ENCODE results near the gene ZDHHC14.

ZDHHC14 gene

GRCh38 chr6:157534977-157535339, 154.0 kb downstream of the ZDHHC14 start:
- TF ChIP-seq TAF1 (IDR thresholded peaks at IDR 0.05; ENCODE audit: low read depth): no peak
- TF ChIP-seq TCF12 (IDR thresholded peaks at IDR 0.05; ENCODE audit: low read depth): no peak
- TF ChIP-seq CREB1 (IDR thresholded peaks at IDR 0.05; ENCODE audit: low read depth): no peak
- TF ChIP-seq, protein P1, sequence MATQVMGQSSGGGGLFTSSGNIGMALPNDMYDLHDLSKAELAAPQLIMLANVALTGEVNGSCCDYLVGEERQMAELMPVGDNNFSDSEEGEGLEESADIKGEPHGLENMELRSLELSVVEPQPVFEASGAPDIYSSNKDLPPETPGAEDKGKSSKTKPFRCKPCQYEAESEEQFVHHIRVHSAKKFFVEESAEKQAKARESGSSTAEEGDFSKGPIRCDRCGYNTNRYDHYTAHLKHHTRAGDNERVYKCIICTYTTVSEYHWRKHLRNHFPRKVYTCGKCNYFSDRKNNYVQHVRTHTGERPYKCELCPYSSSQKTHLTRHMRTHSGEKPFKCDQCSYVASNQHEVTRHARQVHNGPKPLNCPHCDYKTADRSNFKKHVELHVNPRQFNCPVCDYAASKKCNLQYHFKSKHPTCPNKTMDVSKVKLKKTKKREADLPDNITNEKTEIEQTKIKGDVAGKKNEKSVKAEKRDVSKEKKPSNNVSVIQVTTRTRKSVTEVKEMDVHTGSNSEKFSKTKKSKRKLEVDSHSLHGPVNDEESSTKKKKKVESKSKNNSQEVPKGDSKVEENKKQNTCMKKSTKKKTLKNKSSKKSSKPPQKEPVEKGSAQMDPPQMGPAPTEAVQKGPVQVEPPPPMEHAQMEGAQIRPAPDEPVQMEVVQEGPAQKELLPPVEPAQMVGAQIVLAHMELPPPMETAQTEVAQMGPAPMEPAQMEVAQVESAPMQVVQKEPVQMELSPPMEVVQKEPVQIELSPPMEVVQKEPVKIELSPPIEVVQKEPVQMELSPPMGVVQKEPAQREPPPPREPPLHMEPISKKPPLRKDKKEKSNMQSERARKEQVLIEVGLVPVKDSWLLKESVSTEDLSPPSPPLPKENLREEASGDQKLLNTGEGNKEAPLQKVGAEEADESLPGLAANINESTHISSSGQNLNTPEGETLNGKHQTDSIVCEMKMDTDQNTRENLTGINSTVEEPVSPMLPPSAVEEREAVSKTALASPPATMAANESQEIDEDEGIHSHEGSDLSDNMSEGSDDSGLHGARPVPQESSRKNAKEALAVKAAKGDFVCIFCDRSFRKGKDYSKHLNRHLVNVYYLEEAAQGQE (IDR thresholded peaks at IDR 0.05; ENCODE audit: low read depth): no peak
- no peak for TF ChIP-seq TEAD4 (IDR thresholded peaks at IDR 0.05)
- TF ChIP-seq NFIC (IDR thresholded peaks at IDR 0.05): no peak
- TF ChIP-seq EP300 (IDR thresholded peaks at IDR 0.05; ENCODE audit: borderline replicate concordance): no peak
- no peak for TF ChIP-seq FOXM1 (IDR thresholded peaks at IDR 0.05; ENCODE audit: borderline replicate concordance, low read depth)
- TF ChIP-seq, protein P2, sequence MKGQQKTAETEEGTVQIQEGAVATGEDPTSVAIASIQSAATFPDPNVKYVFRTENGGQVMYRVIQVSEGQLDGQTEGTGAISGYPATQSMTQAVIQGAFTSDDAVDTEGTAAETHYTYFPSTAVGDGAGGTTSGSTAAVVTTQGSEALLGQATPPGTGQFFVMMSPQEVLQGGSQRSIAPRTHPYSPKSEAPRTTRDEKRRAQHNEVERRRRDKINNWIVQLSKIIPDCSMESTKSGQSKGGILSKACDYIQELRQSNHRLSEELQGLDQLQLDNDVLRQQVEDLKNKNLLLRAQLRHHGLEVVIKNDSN (IDR thresholded peaks at IDR 0.05): no peak
- TF ChIP-seq RAD21 (IDR thresholded peaks at IDR 0.05; ENCODE audit: low read depth): no peak
- no peak for TF ChIP-seq ZBTB7A (IDR thresholded peaks at IDR 0.05; ENCODE audit: low read depth)

DNA sequence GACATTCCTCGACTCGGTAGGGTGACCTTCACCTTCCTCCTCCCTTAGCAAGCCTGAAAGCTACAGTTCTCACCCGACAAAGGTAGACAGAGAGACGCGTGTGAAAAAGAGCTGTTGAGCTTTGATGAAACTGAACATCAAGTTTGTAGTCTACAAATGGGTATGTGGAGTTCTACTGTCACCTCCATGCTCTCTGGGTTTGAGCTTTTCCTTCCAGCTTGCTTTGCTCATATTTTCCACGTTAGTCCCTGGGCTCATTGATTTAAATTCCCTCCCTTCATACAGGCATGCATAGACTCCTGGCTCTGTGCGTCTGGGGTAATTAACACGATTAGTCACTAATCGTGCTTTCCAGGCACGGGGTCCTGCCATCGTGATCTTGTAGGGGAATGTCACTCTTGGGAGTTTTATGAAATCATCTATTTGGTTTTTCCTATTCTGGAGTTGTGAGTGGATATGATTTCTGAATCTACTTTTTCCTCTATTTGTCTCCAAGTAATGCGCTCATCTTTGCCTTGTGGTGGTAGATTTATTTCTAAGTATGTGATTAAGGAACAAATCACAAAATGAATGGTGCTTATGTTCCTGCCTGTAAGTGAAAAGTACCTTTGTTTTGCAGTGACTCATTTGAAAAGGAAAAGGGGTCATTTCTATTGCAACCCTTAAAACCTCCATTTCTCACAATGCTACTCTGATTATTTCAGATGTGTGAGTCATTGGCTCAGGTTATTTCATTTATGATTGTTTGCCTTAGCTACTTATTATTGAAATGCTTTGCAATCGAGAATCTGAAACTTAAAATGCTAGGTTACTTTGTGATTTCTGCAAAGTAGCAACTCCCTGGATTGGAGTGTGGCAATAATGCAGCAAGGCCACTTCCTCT, 154.6 kb downstream of the ZDHHC14 start:
- no peak for TF ChIP-seq TEAD4 (IDR thresholded peaks at IDR 0.05)
- TF ChIP-seq CEBPB (IDR thresholded peaks at IDR 0.05): 0 out of 2 replicates have a peak, but pooled peaks have one; percentile 8
- TF ChIP-seq EGR1 (IDR thresholded peaks at IDR 0.05): no peak

GRCh38 chr6:157536223-157536545, 155.2 kb downstream of the ZDHHC14 start:
- no peak for TF ChIP-seq FOXM1 (IDR thresholded peaks at IDR 0.05; ENCODE audit: borderline replicate concordance, low read depth)

DNA sequence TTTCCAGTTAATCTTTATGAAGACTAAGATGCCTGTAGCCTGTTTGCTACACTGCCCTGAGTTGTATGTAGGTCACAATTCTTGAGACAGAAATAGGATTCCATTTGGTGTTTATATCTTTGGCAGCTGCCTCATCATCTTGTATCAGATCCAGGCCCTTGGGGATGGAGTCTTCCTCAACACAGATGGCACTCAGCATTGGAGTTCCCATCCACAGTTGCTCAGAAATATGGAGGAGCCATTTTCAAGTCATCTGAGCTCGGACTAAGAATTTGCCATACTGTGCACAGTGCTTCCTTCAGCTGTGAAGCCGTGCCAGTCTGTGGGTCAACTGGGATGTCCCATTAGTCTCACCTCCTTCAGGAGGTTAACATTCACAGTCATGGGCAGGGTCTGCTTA, 156.6 kb downstream of the ZDHHC14 start:
- TF ChIP-seq TAF1 (IDR thresholded peaks at IDR 0.05; ENCODE audit: low read depth): no peak
- no peak for TF ChIP-seq YY1 (IDR thresholded peaks at IDR 0.05; ENCODE audit: low read depth)
- TF ChIP-seq TEAD4 (IDR thresholded peaks at IDR 0.05): no peak
- no peak for TF ChIP-seq NFIC (IDR thresholded peaks at IDR 0.05)
- TF ChIP-seq EGR1 (IDR thresholded peaks at IDR 0.05): no peak
- no peak for TF ChIP-seq TCF12 (IDR thresholded peaks at IDR 0.05; ENCODE audit: low read depth)
- TF ChIP-seq, protein P3, sequence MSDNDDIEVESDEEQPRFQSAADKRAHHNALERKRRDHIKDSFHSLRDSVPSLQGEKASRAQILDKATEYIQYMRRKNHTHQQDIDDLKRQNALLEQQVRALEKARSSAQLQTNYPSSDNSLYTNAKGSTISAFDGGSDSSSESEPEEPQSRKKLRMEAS (IDR thresholded peaks at IDR 0.05): no peak
- TF ChIP-seq, protein P1 (IDR thresholded peaks at IDR 0.05; ENCODE audit: low read depth): no peak
- no peak for TF ChIP-seq CREB1 (IDR thresholded peaks at IDR 0.05; ENCODE audit: low read depth)
- no peak for TF ChIP-seq FOXM1 (IDR thresholded peaks at IDR 0.05; ENCODE audit: borderline replicate concordance, low read depth)
- no peak for TF ChIP-seq ZBTB7A (IDR thresholded peaks at IDR 0.05; ENCODE audit: low read depth)
- TF ChIP-seq CEBPB (IDR thresholded peaks at IDR 0.05): no peak

DNA sequence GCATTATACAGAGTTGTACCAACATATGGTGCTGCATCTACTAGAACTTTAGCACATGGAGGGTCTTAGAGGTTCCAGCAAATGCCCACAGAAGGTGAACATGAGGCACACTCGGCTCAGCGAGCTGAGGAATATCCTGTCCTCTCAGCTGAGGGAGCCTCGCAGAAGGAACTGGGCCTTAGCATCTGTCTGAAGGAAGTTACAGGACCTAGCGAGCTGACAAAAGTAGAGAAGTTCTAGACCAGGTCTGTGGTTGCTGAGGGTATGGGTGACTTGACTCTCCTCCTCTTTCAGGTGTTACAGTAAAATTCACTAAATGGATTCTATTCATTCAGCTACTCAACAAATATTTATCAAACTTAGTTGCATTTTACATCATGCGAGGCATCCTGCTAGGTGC, 157.2 kb downstream of the ZDHHC14 start:
- TF ChIP-seq, protein P1 (IDR thresholded peaks at IDR 0.05; ENCODE audit: low read depth): no peak
- TF ChIP-seq NFIC (IDR thresholded peaks at IDR 0.05): no peak
- no peak for TF ChIP-seq TEAD4 (IDR thresholded peaks at IDR 0.05)
- no peak for TF ChIP-seq CREB1 (IDR thresholded peaks at IDR 0.05; ENCODE audit: low read depth)
- no peak for TF ChIP-seq EGR1 (IDR thresholded peaks at IDR 0.05)
- TF ChIP-seq CEBPB (IDR thresholded peaks at IDR 0.05): no peak

GRCh38 chr6:157538698-157539097, 157.7 kb downstream of the ZDHHC14 start:
- TF ChIP-seq, protein P3 (IDR thresholded peaks at IDR 0.05): no peak
- no peak for TF ChIP-seq CREB1 (IDR thresholded peaks at IDR 0.05; ENCODE audit: low read depth)
- no peak for TF ChIP-seq ZBTB7A (IDR thresholded peaks at IDR 0.05; ENCODE audit: low read depth)
